ENCODE data around the gene C11orf97.

The C11orf97 gene

DNA sequence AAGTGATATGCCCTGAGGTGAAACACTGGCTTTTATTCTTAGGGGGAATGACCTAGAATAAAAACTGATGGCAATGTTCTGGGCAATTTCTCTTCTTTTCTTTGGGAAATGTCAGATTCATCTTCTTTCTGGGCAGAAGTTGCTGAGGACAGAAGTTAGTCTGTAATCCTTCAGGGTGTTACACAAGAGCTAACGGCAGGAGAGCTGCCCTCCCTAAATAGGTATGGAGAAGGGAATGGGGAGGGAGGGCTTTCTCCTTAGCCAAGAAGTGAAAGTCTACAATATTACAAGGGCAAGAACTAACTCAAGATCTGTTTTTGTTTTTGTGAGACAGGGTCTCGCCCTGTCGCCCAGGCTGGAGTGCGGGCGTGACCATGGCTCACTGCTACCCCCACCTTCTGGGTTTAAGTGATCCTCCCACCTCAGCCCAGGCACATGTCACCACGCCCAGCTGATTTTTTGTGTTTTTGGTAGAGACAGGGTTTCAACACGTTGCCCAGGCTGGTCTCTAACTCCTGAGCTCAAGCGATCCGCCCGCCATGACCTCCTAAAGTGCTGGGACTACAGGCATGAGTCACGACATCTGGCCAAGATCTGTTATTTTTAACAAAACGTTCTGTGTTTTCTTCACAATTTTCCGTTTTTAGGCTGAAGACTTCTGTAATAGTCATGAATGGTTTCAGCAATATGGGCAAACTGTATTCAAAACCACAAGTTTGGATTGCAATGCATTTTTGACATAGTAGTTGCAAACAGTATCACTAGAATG is 62.1 kb downstream of the C11orf97 start:
- Mint-ChIP-seq H3K27ac (no peak overlapping the region), H3K36me3 (ENCODE audit: low read depth) (no peaks in the 10 kb centered on the region), H3K27me3 (ENCODE audit: low read depth) (peaks cover 5% of the 10 kb centered on the region), H3K4me1 (no peaks in the 10 kb centered on the region), H3K9me3 (peaks cover 5% of the 10 kb centered on the region), H3K4me3 (no peak overlapping the region)
- no peak for TF ChIP-seq CTCF (IDR thresholded peaks at IDR 0.05; ENCODE audit: unreplicated experiment in 3 of 3)

- no peaks in the 10 kb centered on the region for H3K4me1 Mint-ChIP-seq
- no peaks in the 10 kb centered on the region for H3K36me3 Mint-ChIP-seq (ENCODE audit: low read depth)
- no peak overlapping the region for H3K27ac Mint-ChIP-seq
- H3K9me3 Mint-ChIP-seq, result peaks cover 5% of the 10 kb centered on the region
- H3K4me3 Mint-ChIP-seq, result no peak overlapping the region
- peaks cover 5% of the 10 kb centered on the region for H3K27me3 Mint-ChIP-seq (ENCODE audit: low read depth)
- TF ChIP-seq CTCF (IDR thresholded peaks at IDR 0.05; ENCODE audit: unreplicated experiment in 3 of 3), result no peak
Measured at GRCh38 chr11:94576306-94576705, 64.0 kb downstream of the C11orf97 start.

DNA sequence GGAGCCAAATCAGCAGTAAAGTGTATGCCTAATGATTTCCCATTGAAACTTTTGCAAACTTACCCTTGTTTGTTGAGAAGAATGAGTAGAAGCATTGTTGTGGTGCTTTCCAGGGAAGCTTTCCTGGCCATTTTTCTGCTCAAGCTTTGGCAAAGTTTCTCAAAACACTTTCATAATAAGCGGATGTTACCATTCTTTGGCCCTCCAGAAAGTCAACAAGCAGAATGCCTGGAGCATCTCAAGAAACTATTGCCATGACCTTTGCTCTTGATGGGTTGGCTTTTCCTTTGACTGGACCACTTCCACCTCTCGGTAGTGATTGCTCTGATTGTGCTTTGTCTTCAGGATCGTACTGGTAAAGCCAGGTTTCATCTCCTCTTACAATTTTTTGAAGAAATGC is 65.6 kb downstream of the C11orf97 start:
- H3K27ac Mint-ChIP-seq, result no peak overlapping the region
- TF ChIP-seq CTCF (IDR thresholded peaks at IDR 0.05; ENCODE audit: unreplicated experiment in 3 of 3), result no peak
- peaks cover 5% of the 10 kb centered on the region for H3K27me3 Mint-ChIP-seq (ENCODE audit: low read depth)
- no peaks in the 10 kb centered on the region for H3K36me3 Mint-ChIP-seq (ENCODE audit: low read depth)
- no peak overlapping the region for H3K4me3 Mint-ChIP-seq
- no peaks in the 10 kb centered on the region for H3K4me1 Mint-ChIP-seq
- H3K9me3 Mint-ChIP-seq, result peaks cover under 1% of the 10 kb centered on the region

Measured in nephron (organoid).